NCI-H748 (cell line): ENCODE results near the gene SLC35B2.

ENCODE experiments used
- DNase-seq: peaks from one replicate; lab custom pipeline; 2025; ENCODE audit not compliant: unreplicated experiment; lab: John Stamatoyannopoulos, UW

Gene SLC35B2

DNA sequence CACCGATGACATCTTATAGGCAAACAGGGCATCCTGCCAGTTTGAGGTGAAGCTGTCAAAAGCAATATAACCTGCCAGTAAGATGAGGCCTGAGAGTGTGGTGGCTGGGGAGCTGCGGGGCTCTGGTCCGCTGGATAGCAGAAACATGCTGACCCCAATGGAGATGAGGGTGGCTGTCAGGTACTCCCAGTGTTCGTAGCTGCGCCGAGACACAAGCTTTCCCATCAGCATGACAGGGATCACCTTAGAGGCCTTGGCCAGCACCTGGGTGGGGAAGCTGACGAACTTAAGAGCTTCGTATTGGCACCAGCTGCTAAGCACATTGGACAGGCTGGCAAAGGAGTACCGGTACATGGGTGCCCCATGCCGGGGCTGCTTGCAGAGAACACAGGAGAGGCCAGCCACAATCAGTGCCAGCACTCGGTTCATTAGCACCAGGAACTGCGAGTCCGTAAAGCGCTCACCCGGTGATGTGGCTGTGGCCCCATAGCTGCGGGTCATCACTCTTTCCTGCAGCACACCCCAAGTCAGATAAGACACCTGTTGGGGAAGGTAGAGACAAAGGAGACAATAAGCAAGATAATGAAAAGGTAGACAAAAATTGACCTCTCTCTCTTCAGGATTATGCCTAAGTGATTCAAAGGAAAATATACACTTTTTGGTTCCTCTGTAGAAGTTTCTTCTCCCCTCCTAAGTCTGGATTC lies 2.1 kb downstream of the SLC35B2 start:
- no peak for DNase-seq

DNA sequence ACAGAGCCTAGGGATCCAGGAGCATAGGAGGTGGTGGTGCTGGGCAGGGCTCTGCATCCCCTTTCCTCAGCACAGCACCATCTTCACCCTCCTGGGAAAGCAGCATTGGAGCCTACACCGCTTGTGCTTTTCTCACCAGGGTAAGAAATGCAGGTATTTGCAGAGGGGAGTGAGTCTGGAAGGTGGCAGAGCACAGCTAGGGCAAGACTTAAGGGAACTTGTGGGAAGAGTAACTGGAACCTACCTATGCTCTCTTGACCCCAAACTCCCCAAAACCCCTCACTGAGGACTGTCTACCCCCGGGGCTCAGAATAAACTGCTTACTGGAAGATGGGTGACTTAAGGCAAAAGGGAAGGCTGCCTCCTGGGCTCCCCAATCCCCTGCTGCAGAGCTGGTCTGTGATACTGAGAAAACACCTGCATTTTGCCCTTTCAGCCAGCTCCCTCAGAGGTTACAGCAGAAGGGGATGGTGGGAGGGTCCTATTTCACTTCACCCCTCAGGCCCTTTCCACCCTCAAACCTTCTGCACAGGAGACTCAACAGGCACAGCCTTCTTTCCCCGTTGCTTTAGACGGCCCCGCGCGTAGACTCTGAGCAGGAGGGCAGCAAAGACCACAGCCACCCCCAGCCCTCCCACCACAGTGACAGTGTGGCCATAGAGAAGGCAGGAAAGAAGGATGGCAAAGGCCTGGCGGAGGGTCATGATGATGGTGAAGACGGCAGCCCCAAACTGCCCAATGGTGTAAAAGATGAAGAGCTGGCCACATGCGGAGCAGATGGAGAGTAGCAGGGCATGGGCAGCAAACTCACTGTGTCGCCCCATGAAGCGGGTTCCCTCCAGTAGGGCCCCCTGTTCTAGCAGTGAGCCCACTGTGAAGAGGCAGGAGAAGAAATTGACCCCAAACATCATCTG lies 2.9 kb downstream of the SLC35B2 start:
- DNase-seq: no peak

DNA sequence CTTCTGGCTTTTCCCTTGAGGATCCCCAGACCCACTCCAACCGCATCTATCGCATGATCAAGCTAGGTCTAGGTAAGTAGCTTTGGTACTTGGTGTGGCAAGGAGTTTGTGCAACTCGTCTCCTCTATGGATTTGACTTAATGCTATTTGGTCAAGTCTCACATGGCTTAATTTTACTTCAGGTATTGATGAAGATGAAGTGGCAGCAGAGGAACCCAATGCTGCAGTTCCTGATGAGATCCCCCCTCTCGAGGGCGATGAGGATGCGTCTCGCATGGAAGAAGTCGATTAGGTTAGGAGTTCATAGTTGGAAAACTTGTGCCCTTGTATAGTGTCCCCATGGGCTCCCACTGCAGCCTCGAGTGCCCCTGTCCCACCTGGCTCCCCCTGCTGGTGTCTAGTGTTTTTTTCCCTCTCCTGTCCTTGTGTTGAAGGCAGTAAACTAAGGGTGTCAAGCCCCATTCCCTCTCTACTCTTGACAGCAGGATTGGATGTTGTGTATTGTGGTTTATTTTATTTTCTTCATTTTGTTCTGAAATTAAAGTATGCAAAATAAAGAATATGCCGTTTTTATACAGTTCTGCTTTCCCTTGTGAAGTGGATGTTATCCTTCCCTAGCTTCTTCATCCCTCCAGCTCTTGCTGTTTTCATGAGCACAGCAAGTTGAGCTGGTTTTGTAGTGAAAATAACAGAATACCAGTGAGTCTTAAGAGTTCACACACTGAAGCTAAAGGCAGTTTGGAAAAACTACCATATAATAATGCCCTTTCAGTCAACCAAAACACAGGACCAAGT lies 3.8 kb downstream of the SLC35B2 start:
- DNase-seq: peak; percentile 51

DNA sequence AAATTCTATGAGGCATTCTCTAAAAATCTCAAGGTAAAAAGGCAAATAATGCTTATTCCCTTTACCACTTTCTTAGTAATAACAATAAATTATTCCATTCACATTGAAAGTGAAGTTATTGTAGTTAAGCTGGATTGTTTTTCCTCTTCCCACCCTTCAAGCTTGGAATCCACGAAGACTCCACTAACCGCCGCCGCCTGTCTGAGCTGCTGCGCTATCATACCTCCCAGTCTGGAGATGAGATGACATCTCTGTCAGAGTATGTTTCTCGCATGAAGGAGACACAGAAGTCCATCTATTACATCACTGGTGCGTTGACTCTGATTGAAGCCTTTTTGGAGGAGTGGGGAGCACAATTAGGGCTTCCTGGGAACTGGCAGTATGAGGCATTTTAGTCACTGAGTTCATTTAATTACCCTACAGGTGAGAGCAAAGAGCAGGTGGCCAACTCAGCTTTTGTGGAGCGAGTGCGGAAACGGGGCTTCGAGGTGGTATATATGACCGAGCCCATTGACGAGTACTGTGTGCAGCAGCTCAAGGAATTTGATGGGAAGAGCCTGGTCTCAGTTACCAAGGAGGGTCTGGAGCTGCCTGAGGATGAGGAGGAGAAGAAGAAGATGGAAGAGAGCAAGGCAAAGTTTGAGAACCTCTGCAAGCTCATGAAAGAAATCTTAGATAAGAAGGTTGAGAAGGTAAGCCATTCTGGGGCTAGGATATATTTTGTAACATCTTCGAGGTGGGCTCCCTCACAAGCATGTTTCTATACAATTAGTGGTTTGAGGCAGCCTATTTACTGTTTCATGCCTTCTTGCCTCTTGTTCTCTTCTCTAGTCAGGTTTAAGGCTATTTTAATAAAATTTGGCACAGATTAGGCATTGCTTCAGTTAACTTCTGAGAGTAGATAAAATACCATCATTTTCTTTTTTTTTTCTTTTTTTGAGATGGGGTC lies 5.5 kb downstream of the SLC35B2 start:
- DNase-seq: no peak

DNA sequence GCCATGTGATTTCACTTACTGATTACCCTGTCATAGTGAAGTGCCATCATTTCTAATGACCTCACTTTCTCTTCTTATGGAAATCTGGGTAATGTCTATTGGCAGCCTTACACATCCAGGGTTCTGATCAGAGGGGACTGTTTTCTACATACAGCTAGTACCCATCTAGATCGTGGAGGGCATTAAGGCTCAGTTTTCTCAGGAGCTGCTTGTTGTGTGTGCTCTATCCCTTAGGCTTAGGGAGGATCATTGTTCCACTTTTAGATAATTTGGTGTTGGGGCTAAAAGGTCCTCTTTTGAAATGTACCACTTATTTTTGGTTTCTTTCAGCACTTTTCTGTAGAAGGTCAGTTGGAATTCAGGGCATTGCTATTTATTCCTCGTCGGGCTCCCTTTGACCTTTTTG lies 6.6 kb downstream of the SLC35B2 start:
- no peak for DNase-seq

- no peak for DNase-seq
Measured at GRCh38 chr6:44250067-44250717, 7.1 kb downstream of the SLC35B2 start.

GRCh38 chr6:44249082-44249748 lies 8.1 kb downstream of the SLC35B2 start:
- no peak for DNase-seq

GRCh38 chr6:44248579-44248978 lies 8.7 kb downstream of the SLC35B2 start:
- no peak for DNase-seq

DNA sequence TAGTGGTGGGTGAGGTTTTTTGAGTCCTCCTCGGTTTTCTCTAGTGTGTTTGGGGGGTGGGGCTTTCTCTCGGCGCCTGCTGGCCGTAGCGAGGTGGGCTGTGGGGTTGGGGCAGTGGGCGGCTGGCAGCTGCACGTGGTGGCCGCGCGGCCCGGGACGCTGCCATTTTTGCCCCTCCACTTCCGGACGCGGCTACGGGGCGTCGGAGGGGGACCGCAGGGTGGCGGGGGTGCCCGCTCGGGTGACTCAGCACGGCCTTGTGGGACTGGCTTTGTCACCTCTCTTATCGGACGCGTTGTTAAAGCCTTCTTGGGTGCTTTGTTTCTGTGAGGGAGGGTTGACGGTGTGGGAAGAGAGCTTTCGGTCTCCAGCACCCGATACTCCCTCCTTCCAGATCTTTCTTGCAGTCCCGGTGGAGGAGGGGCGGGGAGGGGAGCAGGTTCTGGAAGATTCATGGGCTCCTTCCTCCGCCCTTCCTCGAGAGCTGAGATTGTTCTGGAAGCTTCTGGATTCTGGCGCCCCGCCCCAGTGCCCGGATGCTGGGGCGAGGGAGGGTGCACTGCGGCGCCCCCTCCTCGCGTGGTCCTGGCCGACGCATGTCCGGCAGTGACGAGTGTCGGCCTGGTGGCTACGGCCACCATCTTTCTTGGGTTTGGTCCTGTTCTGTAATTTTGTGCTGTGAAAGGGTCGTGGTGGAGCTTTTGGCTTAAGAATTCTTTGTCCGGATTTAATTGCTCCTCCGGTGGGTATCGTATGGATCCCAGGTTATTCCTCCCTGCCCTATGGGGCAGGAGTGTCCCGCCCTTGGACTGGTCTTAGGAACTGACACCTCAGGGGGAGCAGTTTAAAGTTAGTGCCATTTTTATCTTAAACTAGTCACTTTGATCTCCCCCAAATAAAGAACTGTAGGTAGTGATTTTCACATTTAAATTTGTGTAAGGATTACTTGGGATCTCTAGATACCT lies 9.7 kb downstream of the SLC35B2 start:
- peak; percentile 66 for DNase-seq

GRCh38 chr6:44246663-44247337 lies 10.5 kb downstream of the SLC35B2 start, which contains the start of gene HSP90AB1:
Gene HSP90AB1 (plus strand): TSS chr6:44247101. CDS start chr6:44248630, 1,529 bp downstream.
- DNase-seq: peak; percentile 100

DNA sequence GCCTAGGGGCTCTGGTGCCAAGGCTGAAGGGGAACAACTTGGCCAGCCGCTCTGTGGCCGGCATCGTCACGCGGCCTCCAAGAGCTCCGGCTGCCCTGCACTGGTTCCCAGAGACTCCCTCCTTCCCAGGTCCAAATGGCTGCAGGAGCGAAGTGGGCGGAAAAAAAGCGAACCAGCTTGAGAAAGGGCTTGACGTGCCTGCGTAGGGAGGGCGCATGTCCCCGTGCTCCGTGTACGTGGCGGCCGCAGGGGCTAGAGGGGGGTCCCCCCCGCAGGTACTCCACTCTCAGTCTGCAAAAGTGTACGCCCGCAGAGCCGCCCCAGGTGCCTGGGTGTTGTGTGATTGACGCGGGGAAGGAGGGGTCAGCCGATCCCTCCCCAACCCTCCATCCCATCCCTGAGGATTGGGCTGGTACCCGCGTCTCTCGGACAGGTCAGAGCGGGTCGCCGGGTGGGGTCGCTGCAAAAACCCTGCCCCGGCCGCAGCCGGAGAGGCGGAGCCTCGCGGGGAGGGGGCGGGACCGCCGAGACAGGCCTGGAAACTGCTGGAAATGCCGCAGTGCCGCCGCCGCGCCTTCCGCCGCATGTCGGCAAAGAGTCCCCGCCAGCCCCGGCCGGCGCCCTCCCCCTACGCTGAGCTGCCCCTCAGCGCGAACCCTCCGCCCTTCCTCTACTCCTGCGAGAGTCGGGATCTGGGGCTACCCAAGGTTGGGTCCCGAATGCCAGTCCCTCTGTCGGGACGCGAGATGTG lies 11.2 kb downstream of the SLC35B2 start:
- peak; percentile 91 for DNase-seq

GRCh38 chr6:44245391-44245911 lies 11.9 kb downstream of the SLC35B2 start:
- DNase-seq: no peak

- no peak for DNase-seq
Measured at GRCh38 chr6:44243345-44243744, 14.0 kb downstream of the SLC35B2 start.

- no peak for DNase-seq
Measured at GRCh38 chr6:44238687-44239350, 18.5 kb downstream of the SLC35B2 start.

- DNase-seq: peak; percentile 80
Measured at GRCh38 chr6:44237813-44238433, 19.4 kb downstream of the SLC35B2 start.
